Tibial nerve (tissue), 4 donors: ENCODE data around the gene PIEZO1.

Experiments
- EP300 ChIP-seq, 2 donors: sonication (generic); formaldehyde crosslinking; IDR thresholded peaks; one replicate each; pipeline ENCODE4 v1.6.1; 2017; ENCODE audit warnings: antibody characterized with exemption in 2 of 2, mild to moderate bottlenecking in 1 of 2
- POLR2A ChIP-seq, 2 donors: fragments of 450-650 bp; IDR thresholded peaks; one replicate each; pipeline ENCODE4 v1.6.1; 2017; ENCODE audit warnings: antibody characterized with exemption in 2 of 2, mild to moderate bottlenecking in 2 of 2, moderate library complexity in 2 of 2
- TF ChIP-seq, protein P1 (sequence below), 5 experiments: fragments of 200-600 bp in 3 of 5; fragments of 450-650 bp in 2 of 5; sonication (generic) in 3 of 5; IDR thresholded peaks; one replicate each; pipeline ENCODE4 v1.5.1; 2016 to 2019; ENCODE audit warnings: antibody characterized with exemption in 5 of 5, mild to moderate bottlenecking in 3 of 5, moderate library complexity in 2 of 5

DNA sequence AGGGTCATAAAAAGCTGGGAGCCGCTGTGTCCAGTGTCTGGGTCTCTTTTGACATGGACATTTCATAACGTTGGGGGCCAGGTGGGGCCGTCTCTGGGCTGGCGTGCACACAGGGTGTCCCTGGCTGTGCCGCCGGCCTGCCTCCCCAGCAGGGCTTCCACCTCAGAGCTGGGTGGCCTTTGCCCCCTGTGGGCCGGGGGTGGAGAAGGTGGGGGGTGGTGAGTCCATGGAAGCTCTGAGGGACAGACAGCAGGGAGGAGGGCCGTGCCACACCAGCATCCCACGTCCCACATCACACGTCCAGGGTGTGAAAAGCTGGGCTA is 97.8 kb downstream of the PIEZO1 start:
- TF ChIP-seq, protein P1, sequence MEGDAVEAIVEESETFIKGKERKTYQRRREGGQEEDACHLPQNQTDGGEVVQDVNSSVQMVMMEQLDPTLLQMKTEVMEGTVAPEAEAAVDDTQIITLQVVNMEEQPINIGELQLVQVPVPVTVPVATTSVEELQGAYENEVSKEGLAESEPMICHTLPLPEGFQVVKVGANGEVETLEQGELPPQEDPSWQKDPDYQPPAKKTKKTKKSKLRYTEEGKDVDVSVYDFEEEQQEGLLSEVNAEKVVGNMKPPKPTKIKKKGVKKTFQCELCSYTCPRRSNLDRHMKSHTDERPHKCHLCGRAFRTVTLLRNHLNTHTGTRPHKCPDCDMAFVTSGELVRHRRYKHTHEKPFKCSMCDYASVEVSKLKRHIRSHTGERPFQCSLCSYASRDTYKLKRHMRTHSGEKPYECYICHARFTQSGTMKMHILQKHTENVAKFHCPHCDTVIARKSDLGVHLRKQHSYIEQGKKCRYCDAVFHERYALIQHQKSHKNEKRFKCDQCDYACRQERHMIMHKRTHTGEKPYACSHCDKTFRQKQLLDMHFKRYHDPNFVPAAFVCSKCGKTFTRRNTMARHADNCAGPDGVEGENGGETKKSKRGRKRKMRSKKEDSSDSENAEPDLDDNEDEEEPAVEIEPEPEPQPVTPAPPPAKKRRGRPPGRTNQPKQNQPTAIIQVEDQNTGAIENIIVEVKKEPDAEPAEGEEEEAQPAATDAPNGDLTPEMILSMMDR (IDR thresholded peaks at IDR 0.05): no peak
- TF ChIP-seq POLR2A (IDR thresholded peaks at IDR 0.05): no peak
- no peak for TF ChIP-seq EP300 (IDR thresholded peaks at IDR 0.05)
